Gastrocnemius medialis (tissue), 4 donors: Measurements from ENCODE around the gene ZBTB12.

Source experiments
- POLR2A ChIP-seq, 2 donors: fragments of 450-650 bp; IDR thresholded peaks; one replicate each; pipeline ENCODE4 v1.6.1; 2017; ENCODE audit warnings: antibody characterized with exemption in 2 of 2, mild to moderate bottlenecking in 2 of 2, moderate library complexity in 2 of 2
- TF ChIP-seq, protein P1 (sequence below), 5 experiments: fragments of 450-650 bp in 3 of 5; fragments of 200-600 bp in 2 of 5; sonication (generic) in 2 of 5; IDR thresholded peaks in 4 of 5; conservative IDR thresholded peaks in 1 of 5; 1 replicate in 4 of 5; 2 replicates in 1 of 5; pipeline ENCODE4 v1.5.1; 2016 to 2019; ENCODE audit warnings: antibody characterized with exemption in 5 of 5, mild to moderate bottlenecking in 3 of 5, moderate library complexity in 3 of 5

DNA sequence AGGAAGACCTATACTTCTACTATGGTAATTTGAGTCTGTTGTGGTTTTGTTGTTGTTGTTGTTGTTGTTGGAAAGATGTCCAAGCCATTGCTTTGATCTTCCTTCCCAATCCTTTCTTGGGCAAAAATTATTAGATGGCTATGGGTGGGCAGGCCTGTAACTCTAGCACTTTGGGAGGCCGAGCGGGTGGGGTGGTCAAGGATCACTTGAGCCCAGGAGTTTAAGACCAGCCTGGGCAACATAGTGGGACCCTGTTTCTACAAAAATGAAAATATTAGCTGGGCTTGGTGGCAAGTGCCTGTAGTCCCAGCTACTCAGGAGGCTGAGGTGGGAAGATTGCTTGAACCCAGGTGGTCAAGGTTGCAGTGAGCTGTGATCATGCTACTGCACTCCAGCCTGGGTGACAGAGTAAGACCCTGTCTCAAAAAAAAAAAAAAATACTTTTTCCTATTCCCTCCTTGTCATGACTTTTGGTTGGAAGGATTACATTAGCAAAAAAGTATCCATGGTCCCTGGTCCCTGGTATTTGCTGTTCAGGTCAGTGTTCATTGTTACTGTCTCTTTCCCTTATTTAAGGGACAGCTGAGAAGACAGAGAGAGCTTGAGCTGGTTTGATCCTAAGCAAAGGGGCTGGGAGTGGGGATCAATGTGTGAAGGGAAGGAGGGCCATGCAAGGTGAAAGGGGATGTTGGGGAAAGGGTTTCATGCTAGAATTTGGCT, 51.0 kb downstream of the ZBTB12 start:
- TF ChIP-seq, protein P1, sequence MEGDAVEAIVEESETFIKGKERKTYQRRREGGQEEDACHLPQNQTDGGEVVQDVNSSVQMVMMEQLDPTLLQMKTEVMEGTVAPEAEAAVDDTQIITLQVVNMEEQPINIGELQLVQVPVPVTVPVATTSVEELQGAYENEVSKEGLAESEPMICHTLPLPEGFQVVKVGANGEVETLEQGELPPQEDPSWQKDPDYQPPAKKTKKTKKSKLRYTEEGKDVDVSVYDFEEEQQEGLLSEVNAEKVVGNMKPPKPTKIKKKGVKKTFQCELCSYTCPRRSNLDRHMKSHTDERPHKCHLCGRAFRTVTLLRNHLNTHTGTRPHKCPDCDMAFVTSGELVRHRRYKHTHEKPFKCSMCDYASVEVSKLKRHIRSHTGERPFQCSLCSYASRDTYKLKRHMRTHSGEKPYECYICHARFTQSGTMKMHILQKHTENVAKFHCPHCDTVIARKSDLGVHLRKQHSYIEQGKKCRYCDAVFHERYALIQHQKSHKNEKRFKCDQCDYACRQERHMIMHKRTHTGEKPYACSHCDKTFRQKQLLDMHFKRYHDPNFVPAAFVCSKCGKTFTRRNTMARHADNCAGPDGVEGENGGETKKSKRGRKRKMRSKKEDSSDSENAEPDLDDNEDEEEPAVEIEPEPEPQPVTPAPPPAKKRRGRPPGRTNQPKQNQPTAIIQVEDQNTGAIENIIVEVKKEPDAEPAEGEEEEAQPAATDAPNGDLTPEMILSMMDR (IDR thresholded peaks at IDR 0.05 in 4 of 5, conservative IDR thresholded peaks at IDR 0.05 in 1 of 5): no peak
- no peak for TF ChIP-seq POLR2A (IDR thresholded peaks at IDR 0.05)
